Liver (tissue), 3 donors: ENCODE data around the gene KIRREL3.

ENCODE experiments used
- RAD21 ChIP-seq, 2 donors: IDR thresholded peaks; 2 replicates each; pipeline ENCODE4 v1.6.1; 2016; ENCODE audit warnings: antibody characterized with exemption in 2 of 2, mild to moderate bottlenecking in 2 of 2
- YY1 ChIP-seq: IDR thresholded peaks from 2 replicates; pipeline ENCODE4 v1.6.1; 2016; ENCODE audit warnings: antibody characterized with exemption, mild to moderate bottlenecking
- TF ChIP-seq, protein P1 (sequence below): IDR thresholded peaks from 2 replicates; pipeline ENCODE4 v1.6.1; 2016; ENCODE audit warnings: antibody characterized with exemption
- TF ChIP-seq, protein P2 (sequence below): fragments of 150-350 bp; IDR thresholded peaks from 2 replicates; pipeline ENCODE4 v1.5.1; 2017; ENCODE audit warnings: improper control_type of control experiment, low read depth, low read length; ENCODE audit not compliant: missing input control
- TF ChIP-seq, protein P3 (sequence below): IDR thresholded peaks from 2 replicates; pipeline ENCODE4 v1.6.1; 2016; ENCODE audit warnings: antibody characterized with exemption
- TF ChIP-seq, protein P4 (sequence below): IDR thresholded peaks from 2 replicates; pipeline ENCODE4 v1.6.1; 2016; ENCODE audit warnings: antibody characterized with exemption, mild to moderate bottlenecking
- donor health status: healthy.
- donor health status: healthy.

DNA sequence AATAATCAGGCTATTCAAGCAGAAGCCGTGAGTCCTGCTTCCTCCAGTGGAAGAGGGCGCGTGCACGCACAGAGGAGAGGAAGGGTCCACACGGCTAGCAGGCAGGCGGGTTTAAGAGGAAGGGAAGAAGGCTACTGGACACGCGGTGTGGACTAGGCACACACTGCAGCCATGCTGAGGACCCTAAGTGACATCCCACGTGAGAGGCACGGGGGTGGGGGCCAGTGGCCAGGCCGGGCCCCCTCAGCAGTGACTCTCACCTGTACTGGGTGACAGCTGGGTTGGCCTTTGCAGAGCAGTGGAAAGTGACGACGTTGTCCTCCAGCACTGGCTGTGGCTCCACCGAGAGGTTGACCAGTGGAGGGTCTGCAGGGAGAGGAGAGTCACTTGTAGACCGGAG, 544.5 kb downstream of the KIRREL3 start:
- TF ChIP-seq YY1 (no peak), RAD21 (IDR thresholded peaks at IDR 0.05) (no peak)
- TF ChIP-seq, protein P1, sequence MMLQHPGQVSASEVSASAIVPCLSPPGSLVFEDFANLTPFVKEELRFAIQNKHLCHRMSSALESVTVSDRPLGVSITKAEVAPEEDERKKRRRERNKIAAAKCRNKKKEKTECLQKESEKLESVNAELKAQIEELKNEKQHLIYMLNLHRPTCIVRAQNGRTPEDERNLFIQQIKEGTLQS: no peak
- TF ChIP-seq, protein P2, sequence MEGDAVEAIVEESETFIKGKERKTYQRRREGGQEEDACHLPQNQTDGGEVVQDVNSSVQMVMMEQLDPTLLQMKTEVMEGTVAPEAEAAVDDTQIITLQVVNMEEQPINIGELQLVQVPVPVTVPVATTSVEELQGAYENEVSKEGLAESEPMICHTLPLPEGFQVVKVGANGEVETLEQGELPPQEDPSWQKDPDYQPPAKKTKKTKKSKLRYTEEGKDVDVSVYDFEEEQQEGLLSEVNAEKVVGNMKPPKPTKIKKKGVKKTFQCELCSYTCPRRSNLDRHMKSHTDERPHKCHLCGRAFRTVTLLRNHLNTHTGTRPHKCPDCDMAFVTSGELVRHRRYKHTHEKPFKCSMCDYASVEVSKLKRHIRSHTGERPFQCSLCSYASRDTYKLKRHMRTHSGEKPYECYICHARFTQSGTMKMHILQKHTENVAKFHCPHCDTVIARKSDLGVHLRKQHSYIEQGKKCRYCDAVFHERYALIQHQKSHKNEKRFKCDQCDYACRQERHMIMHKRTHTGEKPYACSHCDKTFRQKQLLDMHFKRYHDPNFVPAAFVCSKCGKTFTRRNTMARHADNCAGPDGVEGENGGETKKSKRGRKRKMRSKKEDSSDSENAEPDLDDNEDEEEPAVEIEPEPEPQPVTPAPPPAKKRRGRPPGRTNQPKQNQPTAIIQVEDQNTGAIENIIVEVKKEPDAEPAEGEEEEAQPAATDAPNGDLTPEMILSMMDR: no peak
- TF ChIP-seq, protein P3, sequence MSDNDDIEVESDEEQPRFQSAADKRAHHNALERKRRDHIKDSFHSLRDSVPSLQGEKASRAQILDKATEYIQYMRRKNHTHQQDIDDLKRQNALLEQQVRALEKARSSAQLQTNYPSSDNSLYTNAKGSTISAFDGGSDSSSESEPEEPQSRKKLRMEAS: no peak
- TF ChIP-seq, protein P4, sequence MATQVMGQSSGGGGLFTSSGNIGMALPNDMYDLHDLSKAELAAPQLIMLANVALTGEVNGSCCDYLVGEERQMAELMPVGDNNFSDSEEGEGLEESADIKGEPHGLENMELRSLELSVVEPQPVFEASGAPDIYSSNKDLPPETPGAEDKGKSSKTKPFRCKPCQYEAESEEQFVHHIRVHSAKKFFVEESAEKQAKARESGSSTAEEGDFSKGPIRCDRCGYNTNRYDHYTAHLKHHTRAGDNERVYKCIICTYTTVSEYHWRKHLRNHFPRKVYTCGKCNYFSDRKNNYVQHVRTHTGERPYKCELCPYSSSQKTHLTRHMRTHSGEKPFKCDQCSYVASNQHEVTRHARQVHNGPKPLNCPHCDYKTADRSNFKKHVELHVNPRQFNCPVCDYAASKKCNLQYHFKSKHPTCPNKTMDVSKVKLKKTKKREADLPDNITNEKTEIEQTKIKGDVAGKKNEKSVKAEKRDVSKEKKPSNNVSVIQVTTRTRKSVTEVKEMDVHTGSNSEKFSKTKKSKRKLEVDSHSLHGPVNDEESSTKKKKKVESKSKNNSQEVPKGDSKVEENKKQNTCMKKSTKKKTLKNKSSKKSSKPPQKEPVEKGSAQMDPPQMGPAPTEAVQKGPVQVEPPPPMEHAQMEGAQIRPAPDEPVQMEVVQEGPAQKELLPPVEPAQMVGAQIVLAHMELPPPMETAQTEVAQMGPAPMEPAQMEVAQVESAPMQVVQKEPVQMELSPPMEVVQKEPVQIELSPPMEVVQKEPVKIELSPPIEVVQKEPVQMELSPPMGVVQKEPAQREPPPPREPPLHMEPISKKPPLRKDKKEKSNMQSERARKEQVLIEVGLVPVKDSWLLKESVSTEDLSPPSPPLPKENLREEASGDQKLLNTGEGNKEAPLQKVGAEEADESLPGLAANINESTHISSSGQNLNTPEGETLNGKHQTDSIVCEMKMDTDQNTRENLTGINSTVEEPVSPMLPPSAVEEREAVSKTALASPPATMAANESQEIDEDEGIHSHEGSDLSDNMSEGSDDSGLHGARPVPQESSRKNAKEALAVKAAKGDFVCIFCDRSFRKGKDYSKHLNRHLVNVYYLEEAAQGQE: no peak
